ENCODE results near the gene SYT6. TPM values are rescaled to one million over a fixed set of nuclear protein-coding genes. Genes with fewer than 3 reads are reported as not detected.

SYT6 gene
- total and polyA plus RNA-seq, 7 donors: 0.03 to 0.81 (median 0.34) TPM

GRCh38 chr1:114109981-114110380 lies 43.7 kb downstream of the SYT6 start:
- no peaks in the 10 kb centered on the region for H3K27me3 ChIP-seq (ENCODE audit: insufficient read depth in 3 of 3, low read length in 2 of 3)
- H3K4me3 ChIP-seq: no peak overlapping the region
- 89 to 96% (median 93%) methylated on average over 2 of the region's 2 CpGs for WGBS, 3 donors
- DNase-seq (no peak), ATAC-seq (no peak)
- H3K36me3 ChIP-seq (ENCODE audit: insufficient read depth in 1 of 2, low read depth in 1 of 2): no peaks in the 10 kb centered on the region
- no peak overlapping the region for H3K27ac ChIP-seq
- TF ChIP-seq, protein P1, sequence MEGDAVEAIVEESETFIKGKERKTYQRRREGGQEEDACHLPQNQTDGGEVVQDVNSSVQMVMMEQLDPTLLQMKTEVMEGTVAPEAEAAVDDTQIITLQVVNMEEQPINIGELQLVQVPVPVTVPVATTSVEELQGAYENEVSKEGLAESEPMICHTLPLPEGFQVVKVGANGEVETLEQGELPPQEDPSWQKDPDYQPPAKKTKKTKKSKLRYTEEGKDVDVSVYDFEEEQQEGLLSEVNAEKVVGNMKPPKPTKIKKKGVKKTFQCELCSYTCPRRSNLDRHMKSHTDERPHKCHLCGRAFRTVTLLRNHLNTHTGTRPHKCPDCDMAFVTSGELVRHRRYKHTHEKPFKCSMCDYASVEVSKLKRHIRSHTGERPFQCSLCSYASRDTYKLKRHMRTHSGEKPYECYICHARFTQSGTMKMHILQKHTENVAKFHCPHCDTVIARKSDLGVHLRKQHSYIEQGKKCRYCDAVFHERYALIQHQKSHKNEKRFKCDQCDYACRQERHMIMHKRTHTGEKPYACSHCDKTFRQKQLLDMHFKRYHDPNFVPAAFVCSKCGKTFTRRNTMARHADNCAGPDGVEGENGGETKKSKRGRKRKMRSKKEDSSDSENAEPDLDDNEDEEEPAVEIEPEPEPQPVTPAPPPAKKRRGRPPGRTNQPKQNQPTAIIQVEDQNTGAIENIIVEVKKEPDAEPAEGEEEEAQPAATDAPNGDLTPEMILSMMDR (IDR thresholded peaks at IDR 0.05): no peak
- no peaks in the 10 kb centered on the region for H3K4me1 ChIP-seq
- intact Hi-C loops (cut with DNase I): loop anchor here in 1 of 2 donors (1.0 to 5.0 kb wide), 2 partner anchors 23 to 128 kb away; no protein-coding TSS in a partner anchor
- no peaks in the 10 kb centered on the region for H3K9me3 ChIP-seq

DNA sequence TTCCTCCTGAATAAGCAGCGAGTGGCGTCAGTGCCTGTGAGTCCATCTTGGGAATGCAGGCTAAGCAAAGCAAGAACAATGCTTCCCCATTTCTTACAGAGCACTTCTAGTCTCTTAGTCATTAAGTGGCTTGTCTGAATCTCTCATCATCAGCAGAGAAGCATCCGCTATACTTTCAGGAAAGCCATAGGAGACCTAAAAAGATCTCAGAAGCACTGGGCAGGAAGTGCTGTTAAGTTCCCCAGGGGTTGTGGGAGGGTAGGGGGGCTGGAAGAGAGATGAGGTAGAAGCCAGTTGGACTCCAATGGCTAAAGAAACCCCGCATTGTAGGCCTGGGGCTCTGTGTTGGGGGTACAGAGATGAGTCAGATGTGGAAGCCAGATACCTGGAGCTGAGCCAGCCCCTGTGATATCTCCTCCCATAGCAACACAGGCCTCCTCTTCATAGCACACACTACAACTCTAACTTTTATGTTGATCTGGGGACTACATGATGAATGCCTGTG lies 44.9 kb downstream of the SYT6 start:
- Histone ChIP-seq H3K27me3 (ENCODE audit: insufficient read depth in 3 of 3, low read length in 2 of 3) (no peaks in the 10 kb centered on the region), H3K4me3 (no peak overlapping the region), H3K36me3 (ENCODE audit: insufficient read depth in 1 of 2, low read depth in 1 of 2) (no peaks in the 10 kb centered on the region), H3K27ac (no peak overlapping the region), H3K9me3 (no peaks in the 10 kb centered on the region), H3K4me1 (peaks cover 5% of the 10 kb centered on the region)
- ATAC-seq (no peak), DNase-seq (no peak)
- WGBS, 3 donors: 74 to 89% (median 80%) methylated on average over 4 of the region's 4 CpGs
- TF ChIP-seq, protein P1 (IDR thresholded peaks at IDR 0.05): no peak
- intact Hi-C loops (cut with DNase I): loop anchor here in 1 of 2 donors (1.0 to 5.0 kb wide), 2 partner anchors 22 to 127 kb away; no protein-coding TSS in a partner anchor

- TF ChIP-seq, protein P1 (IDR thresholded peaks at IDR 0.05): no peak
- WGBS, 3 donors: 68 to 93% (median 78%) methylated on average over 7 of the region's 7 CpGs
- DNase-seq: no peak
- no peaks in the 10 kb centered on the region for H3K9me3 ChIP-seq
- no peak overlapping the region for H3K4me3 ChIP-seq
- ATAC-seq: peak; percentile 38 to 74 (median 60)
- H3K4me1 ChIP-seq: peaks cover 11% of the 10 kb centered on the region
- no peaks in the 10 kb centered on the region for H3K36me3 ChIP-seq (ENCODE audit: insufficient read depth in 1 of 2, low read depth in 1 of 2)
- intact Hi-C loops (cut with DNase I): loop anchor here in 1 of 2 donors (5.0 kb wide), 1 partner anchor 125 kb away; no protein-coding TSS in a partner anchor
- H3K27me3 ChIP-seq (ENCODE audit: insufficient read depth in 3 of 3, low read length in 2 of 3): no peaks in the 10 kb centered on the region
- H3K27ac ChIP-seq: no peak overlapping the region
Observed at GRCh38 chr1:114107474-114108435, 45.9 kb downstream of the SYT6 start.

DNA sequence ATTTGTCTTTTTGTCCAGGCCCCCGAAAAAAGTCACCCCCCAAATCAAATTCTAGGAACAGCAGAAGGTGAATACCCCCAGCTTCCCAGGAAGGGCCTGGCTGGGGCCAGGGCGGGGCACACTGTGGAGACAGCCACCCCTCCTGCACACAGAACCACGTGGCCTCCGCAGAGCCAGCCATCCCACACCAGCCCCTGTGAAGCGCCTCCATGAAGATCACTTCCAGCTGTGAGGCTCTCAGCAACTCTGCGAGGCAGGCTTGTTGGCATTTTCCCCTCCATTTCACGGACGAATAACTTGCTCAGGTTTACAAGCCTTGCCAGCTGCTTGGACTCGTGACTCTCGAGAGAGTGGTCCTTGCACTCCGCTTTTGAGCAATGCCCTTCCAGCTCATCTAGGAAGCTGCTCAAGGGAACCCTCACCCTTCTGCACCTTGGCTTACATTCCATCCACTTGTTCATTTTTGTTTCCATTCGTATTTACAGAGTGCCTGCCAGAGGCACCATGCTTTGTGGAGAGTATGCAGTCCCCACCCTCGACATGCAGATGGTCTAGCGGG lies 48.2 kb downstream of the SYT6 start:
- no peaks in the 10 kb centered on the region for H3K27me3 ChIP-seq (ENCODE audit: insufficient read depth in 3 of 3, low read length in 2 of 3)
- H3K9me3 ChIP-seq: no peaks in the 10 kb centered on the region
- no peak for DNase-seq
- intact Hi-C loops (cut with DNase I): loop anchor here in 1 of 2 donors (5.0 kb wide), 1 partner anchor 123 kb away; no protein-coding TSS in a partner anchor
- H3K27ac ChIP-seq: no peak overlapping the region
- 62 to 71% (median 64%) methylated on average over 14 of the region's 14 CpGs for WGBS, 3 donors
- H3K4me1 ChIP-seq: peaks cover 11% of the 10 kb centered on the region
- no peak overlapping the region for H3K4me3 ChIP-seq
- TF ChIP-seq, protein P1 (IDR thresholded peaks at IDR 0.05): no peak
- no peaks in the 10 kb centered on the region for H3K36me3 ChIP-seq (ENCODE audit: insufficient read depth in 1 of 2, low read depth in 1 of 2)
- no peak for ATAC-seq
